Renal pelvis (tissue), 4 donors: ENCODE data around the gene KIF20A. TPM values are rescaled to one million over a fixed set of nuclear protein-coding genes. Genes with fewer than 3 reads are reported as not detected.
"Not testable (repeated sequence)": the region's sequence is repeated elsewhere in the genome, so short reads cannot be mapped to it uniquely, and the experiment has no call there.

Experiments
- DNase-seq: peaks from one replicate; pipeline ENCODE4 v3.0.0-alpha.2; 2013
- polyA plus RNA-seq, 3 donors: library from polyadenylated mRNA; unstranded; fragments of 120-200 nt; gene quantifications; one replicate each; pipeline ENCODE4 v1.2.1, GENCODE V29; 2013; ENCODE audit not compliant: insufficient read length in 3 of 3

The KIF20A gene
- polyA plus RNA-seq, 3 donors, result 40.5 to 50.7 (median 41.1) TPM

GRCh38 chr5:138179277-138179857 lies 455 bp downstream of the KIF20A start:
- DNase-seq, result no peak

GRCh38 chr5:138180183-138180782 lies 1.4 kb downstream of the KIF20A start:
- DNase-seq, result peak; percentile 71

- DNase-seq, result no peak
Observed at GRCh38 chr5:138180841-138181240, 1.9 kb downstream of the KIF20A start.

GRCh38 chr5:138182808-138183207 lies 3.9 kb downstream of the KIF20A start:
- DNase-seq, result no peak

- DNase-seq, result no peak
Observed at GRCh38 chr5:138186002-138186447, 7.1 kb downstream of the KIF20A start.

GRCh38 chr5:138188626-138189025 lies 9.7 kb downstream of the KIF20A start:
- DNase-seq, result no peak

GRCh38 chr5:138192826-138193225 lies 13.9 kb downstream of the KIF20A start:
- no peak for DNase-seq

GRCh38 chr5:138193859-138194258 lies 14.9 kb downstream of the KIF20A start:
- DNase-seq, result not testable (repeated sequence)

GRCh38 chr5:138210985-138211384 lies 32.1 kb downstream of the KIF20A start:
- DNase-seq, result no peak

- DNase-seq, result no peak
Observed at GRCh38 chr5:138212828-138213160, 33.9 kb downstream of the KIF20A start.

- DNase-seq, result peak; percentile 99
Observed at GRCh38 chr5:138213161-138214029, 34.5 kb downstream of the KIF20A start, which contains the start of gene CDC23. Gene CDC23 (minus strand): TSS chr5:138213323. CDS start chr5:138213312, 11 bp downstream.

GRCh38 chr5:138216799-138217198 lies 37.9 kb downstream of the KIF20A start:
- no peak for DNase-seq

GRCh38 chr5:138223532-138223931 lies 44.6 kb downstream of the KIF20A start:
- no peak for DNase-seq

- DNase-seq, result no peak
Observed at GRCh38 chr5:138224712-138225111, 45.8 kb downstream of the KIF20A start.

- DNase-seq, result no peak
Observed at GRCh38 chr5:138226910-138227309, 48.0 kb downstream of the KIF20A start.

GRCh38 chr5:138229387-138229786 lies 50.5 kb downstream of the KIF20A start:
- no peak for DNase-seq

- DNase-seq, result no peak
Observed at GRCh38 chr5:138230261-138230660, 51.3 kb downstream of the KIF20A start.

GRCh38 chr5:138230981-138231589 lies 52.2 kb downstream of the KIF20A start:
- DNase-seq, result no peak

GRCh38 chr5:138233280-138233679 lies 54.4 kb downstream of the KIF20A start:
- no peak for DNase-seq

GRCh38 chr5:138234651-138235050 lies 55.7 kb downstream of the KIF20A start:
- no peak for DNase-seq
